Measurements from ENCODE around the gene GABBR1. TPM values are rescaled to one million over a fixed set of nuclear protein-coding genes. Genes with fewer than 3 reads are reported as not detected.
A peak's percentile ranks its signal among the peaks of the same experiment; 100 is the strongest.

Gene GABBR1
- total RNA-seq, 1 experiment from 2014 or later = 36.3 TPM

GRCh38 chr6:29516108-29516507, 116.9 kb downstream of the GABBR1 start:
- TF ChIP-seq CTCF (conservative IDR thresholded peaks at IDR 0.05) = no peak
- no peak for TF ChIP-seq EZH2 (IDR thresholded peaks at IDR 0.05; ENCODE audit: low read depth)
- peak in 1 of 2 experiments; percentile 4 for DNase-seq
- CTCF ChIA-PET = no interaction called here

DNA sequence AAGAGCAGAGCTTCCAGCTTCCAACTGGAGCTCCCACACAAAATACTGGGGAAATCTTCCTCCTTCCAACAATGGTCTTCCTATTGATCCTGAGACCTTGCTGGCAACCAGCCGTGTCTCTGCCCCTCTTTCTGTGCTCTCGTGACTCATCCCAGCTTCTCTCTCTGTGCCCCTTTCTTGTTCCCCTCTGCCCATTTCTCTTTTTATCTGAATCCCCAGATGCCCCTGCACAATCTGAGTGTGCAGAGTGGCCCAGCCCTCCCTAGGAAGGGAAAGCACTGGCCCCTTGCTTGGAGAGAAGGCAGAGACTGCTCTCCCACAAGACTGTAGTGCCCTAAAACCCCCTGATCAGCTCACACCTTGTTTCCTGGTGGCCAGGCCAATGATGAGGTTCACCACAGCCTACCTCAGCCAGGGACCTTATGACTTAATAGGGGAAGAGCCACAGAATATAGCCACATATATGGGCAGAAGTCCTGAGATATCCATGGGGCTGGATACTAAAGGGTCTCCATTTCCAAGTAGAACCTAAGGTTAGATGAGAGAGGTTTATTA, 122.2 kb downstream of the GABBR1 start:
- H3K4me2 ChIP-seq = no peak overlapping the region
- no peaks in the 10 kb centered on the region for H3F3A ChIP-seq (ENCODE audit: insufficient read depth, low read depth)
- no peaks in the 10 kb centered on the region for H3K36me3 ChIP-seq (ENCODE audit: low read depth)
- no peaks in the 10 kb centered on the region for H3K79me2 ChIP-seq (ENCODE audit: low read depth)
- no peak for DNase-seq
- ChIA-PET POLR2A (ENCODE audit: unreplicated experiment) (no interaction called here), CTCF (no interaction called here)
- intact Hi-C loops (cut with micrococcal nuclease; ENCODE audit: unreplicated experiment) = no loop called here
- no peaks in the 10 kb centered on the region for H3K9me2 ChIP-seq (ENCODE audit: insufficient read depth)
- BruUV-seq (replicated peaks) = no TSS peak
- TF ChIP-seq EZH2 (IDR thresholded peaks at IDR 0.05; ENCODE audit: low read depth) (no peak), CTCF (conservative IDR thresholded peaks at IDR 0.05) (no peak)
- no peak overlapping the region for H2AFZ ChIP-seq
- no peaks in the 10 kb centered on the region for H4K20me1 ChIP-seq (ENCODE audit: insufficient read depth)
- no peak overlapping the region for H3K4me3 ChIP-seq
- H3K27me3 ChIP-seq (ENCODE audit: insufficient read depth, low read depth) = 0 out of 2 replicates have a peak, but pooled peaks cover 6% of the 10 kb centered on the region
- H3K4me1 ChIP-seq (replicated peaks; ENCODE audit: insufficient read depth) = no peaks in the 10 kb centered on the region
- H3K9me3 ChIP-seq (ENCODE audit: insufficient read depth, low read depth) = no peaks in the 10 kb centered on the region
- no peak overlapping the region for H3K27ac ChIP-seq

More at GRCh38 chr6:29516108-29516507, 116.9 kb downstream of the GABBR1 start:
- POLR2A ChIA-PET (ENCODE audit: unreplicated experiment) = no interaction called here
- H3K9me2 ChIP-seq (ENCODE audit: insufficient read depth) = no peaks in the 10 kb centered on the region
- no peak overlapping the region for H3K4me2 ChIP-seq
- no peaks in the 10 kb centered on the region for H3K79me2 ChIP-seq (ENCODE audit: low read depth)
- intact Hi-C loops (cut with micrococcal nuclease; ENCODE audit: unreplicated experiment) = no loop called here
- no peaks in the 10 kb centered on the region for H3K36me3 ChIP-seq (ENCODE audit: low read depth)
- BruUV-seq (replicated peaks) = no TSS peak
- H3K9me3 ChIP-seq (ENCODE audit: insufficient read depth, low read depth) = no peaks in the 10 kb centered on the region
- no peaks in the 10 kb centered on the region for H3K27me3 ChIP-seq (ENCODE audit: insufficient read depth, low read depth)
- no peaks in the 10 kb centered on the region for H4K20me1 ChIP-seq (ENCODE audit: insufficient read depth)
- H3F3A ChIP-seq (ENCODE audit: insufficient read depth, low read depth) = no peaks in the 10 kb centered on the region
- no peaks in the 10 kb centered on the region for H3K4me1 ChIP-seq (replicated peaks; ENCODE audit: insufficient read depth)
- H3K4me3 ChIP-seq = no peak overlapping the region
- H2AFZ ChIP-seq = no peak overlapping the region
- H3K27ac ChIP-seq = no peak overlapping the region

- Histone ChIP-seq H4K20me1 (ENCODE audit: insufficient read depth) (no peaks in the 10 kb centered on the region), H3K79me2 (ENCODE audit: low read depth) (no peaks in the 10 kb centered on the region), H3K4me3 (no peak overlapping the region), H3K36me3 (ENCODE audit: low read depth) (no peaks in the 10 kb centered on the region), H3K4me1 (replicated peaks; ENCODE audit: insufficient read depth) (no peaks in the 10 kb centered on the region), H3K27me3 (ENCODE audit: insufficient read depth, low read depth) (0 out of 2 replicates have a peak, but pooled peaks cover 6% of the 10 kb centered on the region), H3K27ac (no peak overlapping the region), H3F3A (ENCODE audit: insufficient read depth, low read depth) (no peaks in the 10 kb centered on the region), H3K9me3 (ENCODE audit: insufficient read depth, low read depth) (no peaks in the 10 kb centered on the region), H3K9me2 (ENCODE audit: insufficient read depth) (no peaks in the 10 kb centered on the region), H2AFZ (no peak overlapping the region), H3K4me2 (no peak overlapping the region)
- intact Hi-C loops (cut with micrococcal nuclease; ENCODE audit: unreplicated experiment) = no loop called here
- DNase-seq = no peak
- no TSS peak for BruUV-seq (replicated peaks)
- ChIA-PET POLR2A (ENCODE audit: unreplicated experiment) (no interaction called here), CTCF (no interaction called here)
- TF ChIP-seq CTCF (conservative IDR thresholded peaks at IDR 0.05) (no peak), EZH2 (IDR thresholded peaks at IDR 0.05; ENCODE audit: low read depth) (no peak)
Measured at GRCh38 chr6:29510202-29510601, 122.8 kb downstream of the GABBR1 start.

Other genes starting within 250 kb of the GABBR1 start
- gene OR12D2, start 237.6 kb downstream of the GABBR1 start, total RNA-seq (2021) = not detected in 2 replicates
- not detected in 2 replicates for gene OR12D1, start 218.3 kb downstream of the GABBR1 start, total RNA-seq (2021)
- gene OR10C1, start 193.9 kb downstream of the GABBR1 start, total RNA-seq (2021) = not detected in 2 replicates
- not detected in 2 replicates for gene OR11A1, start 176.1 kb downstream of the GABBR1 start, total RNA-seq (2021)
- not detected in 2 replicates for gene OR2H1, start 176.0 kb downstream of the GABBR1 start, total RNA-seq (2021)
- gene MAS1L, start 145.2 kb downstream of the GABBR1 start, total RNA-seq (2021) = not detected in 2 replicates
- gene UBD, start 73.5 kb downstream of the GABBR1 start, total RNA-seq (2021) = not detected in 2 replicates
- gene OR2H2, start 48.1 kb downstream of the GABBR1 start, total RNA-seq (2021) = not detected in 2 replicates
- not detected in 2 replicates for gene MOG, start 23.9 kb upstream of the GABBR1 start, total RNA-seq (2021)
- gene ZFP57, start 48.0 kb upstream of the GABBR1 start, total RNA-seq (2021) = 0.98 and 1.1 TPM in 2 replicates
- 7.6 and 12.5 TPM in 2 replicates for gene HLA-F, start 90.3 kb upstream of the GABBR1 start, total RNA-seq (2021)
- 0.38 and 0.50 TPM in 2 replicates for gene HLA-G, start 194.6 kb upstream of the GABBR1 start, total RNA-seq (2021)